Stimulated activated CD4-positive, alpha-beta T cell treated with anti-CD3 and anti-CD28 coated beads, TNF-alpha, amount 100 ng/mL, for 1 hour (primary cell): Measurements from ENCODE around the gene OPRD1.
"Not testable (repeated sequence)": the region's sequence is repeated elsewhere in the genome, so short reads cannot be mapped to it uniquely, and the experiment has no call there.

ENCODE experiments used
- DNase-seq, 3 donors: peaks; one replicate each; pipeline ENCODE4 v3.0.0-alpha.2; 2020; ENCODE audit warnings: low read depth in 3 of 3, low spot score in 1 of 3

OPRD1 gene

GRCh38 chr1:28840928-28841544 lies 29.1 kb downstream of the OPRD1 start:
- no peak for DNase-seq

GRCh38 chr1:28845786-28846543 lies 34.0 kb downstream of the OPRD1 start:
- DNase-seq = no peak

GRCh38 chr1:28847207-28847606 lies 35.2 kb downstream of the OPRD1 start:
- DNase-seq = not testable (repeated sequence)

- no peak for DNase-seq
Observed at GRCh38 chr1:28848416-28848815, 36.4 kb downstream of the OPRD1 start.

- DNase-seq = no peak
Observed at GRCh38 chr1:28853093-28853742, 41.2 kb downstream of the OPRD1 start.

- DNase-seq = not testable (repeated sequence)
Observed at GRCh38 chr1:28854406-28854805, 42.4 kb downstream of the OPRD1 start.

- no peak for DNase-seq
Observed at GRCh38 chr1:28855046-28855445, 43.1 kb downstream of the OPRD1 start.

GRCh38 chr1:28855469-28855951 lies 43.5 kb downstream of the OPRD1 start:
- no peak for DNase-seq

- DNase-seq = no peak
Observed at GRCh38 chr1:28855969-28856368, 44.0 kb downstream of the OPRD1 start.

GRCh38 chr1:28860332-28861073 lies 48.5 kb downstream of the OPRD1 start:
- no peak for DNase-seq

GRCh38 chr1:28862571-28863403 lies 50.8 kb downstream of the OPRD1 start:
- DNase-seq = no peak

GRCh38 chr1:28864695-28865094 lies 52.7 kb downstream of the OPRD1 start:
- DNase-seq = no peak

GRCh38 chr1:28865997-28866650 lies 54.2 kb downstream of the OPRD1 start:
- DNase-seq = no peak

- DNase-seq = no peak
Observed at GRCh38 chr1:28867850-28868249, 55.9 kb downstream of the OPRD1 start.

GRCh38 chr1:28869952-28870351 lies 58.0 kb downstream of the OPRD1 start:
- no peak for DNase-seq

- DNase-seq = no peak
Observed at GRCh38 chr1:28871631-28872401, 59.8 kb downstream of the OPRD1 start.

GRCh38 chr1:28875134-28875533 lies 63.2 kb downstream of the OPRD1 start:
- not testable (repeated sequence) for DNase-seq

GRCh38 chr1:28877132-28877781 lies 65.3 kb downstream of the OPRD1 start:
- DNase-seq = peak; percentile 46 to 66 (median 65)

- no peak for DNase-seq
Observed at GRCh38 chr1:28878796-28879195, 66.8 kb downstream of the OPRD1 start.
